ENCODE measurements around the gene ZBTB21.
"Not testable (repeated sequence)": the region's sequence is repeated elsewhere in the genome, so short reads cannot be mapped to it uniquely, and the experiment has no call there.

Gene ZBTB21

DNA sequence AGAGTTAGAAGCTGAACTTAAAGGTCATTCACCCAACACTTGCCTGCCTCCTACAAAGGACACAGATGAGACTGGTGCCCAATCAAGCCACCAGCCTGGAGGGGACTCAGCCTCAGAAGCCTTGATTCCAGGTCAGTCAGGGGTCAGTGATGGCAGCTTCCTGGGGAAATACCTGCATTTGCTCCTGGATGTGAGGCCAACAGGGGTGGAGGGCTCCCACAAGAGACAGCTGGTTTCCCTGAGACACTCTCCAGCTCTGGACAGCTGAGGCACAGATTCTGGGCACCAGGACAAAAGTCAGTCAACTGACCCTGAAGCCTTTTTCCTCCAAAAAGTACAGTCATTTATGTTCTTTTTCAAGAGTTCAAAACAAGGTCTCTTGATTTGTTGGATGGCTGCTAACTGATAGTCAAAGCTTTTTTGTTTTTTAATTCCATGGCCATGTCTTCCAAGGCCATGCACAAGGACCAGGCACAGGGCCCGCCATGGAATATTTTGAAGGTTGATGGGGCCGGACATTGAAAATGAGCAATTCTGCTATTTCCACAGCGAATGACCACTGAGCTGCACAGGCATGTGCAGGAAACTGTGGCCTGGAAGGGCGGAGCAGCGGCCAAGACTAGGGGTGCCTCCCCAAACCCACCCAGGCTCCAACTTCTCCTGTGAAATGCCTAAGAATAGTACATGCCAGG lies 58.1 kb downstream of the ZBTB21 start:
- Histone ChIP-seq H3K36me3 (no peaks in the 10 kb centered on the region), H3K9me3 (no peaks in the 10 kb centered on the region), H3K27me3 (no peaks in the 10 kb centered on the region), H3K4me1 (peaks cover 4% of the 10 kb centered on the region), H3K4me3 (ENCODE audit: low read depth, low read length) (no peak overlapping the region)
- TF ChIP-seq, protein P1, sequence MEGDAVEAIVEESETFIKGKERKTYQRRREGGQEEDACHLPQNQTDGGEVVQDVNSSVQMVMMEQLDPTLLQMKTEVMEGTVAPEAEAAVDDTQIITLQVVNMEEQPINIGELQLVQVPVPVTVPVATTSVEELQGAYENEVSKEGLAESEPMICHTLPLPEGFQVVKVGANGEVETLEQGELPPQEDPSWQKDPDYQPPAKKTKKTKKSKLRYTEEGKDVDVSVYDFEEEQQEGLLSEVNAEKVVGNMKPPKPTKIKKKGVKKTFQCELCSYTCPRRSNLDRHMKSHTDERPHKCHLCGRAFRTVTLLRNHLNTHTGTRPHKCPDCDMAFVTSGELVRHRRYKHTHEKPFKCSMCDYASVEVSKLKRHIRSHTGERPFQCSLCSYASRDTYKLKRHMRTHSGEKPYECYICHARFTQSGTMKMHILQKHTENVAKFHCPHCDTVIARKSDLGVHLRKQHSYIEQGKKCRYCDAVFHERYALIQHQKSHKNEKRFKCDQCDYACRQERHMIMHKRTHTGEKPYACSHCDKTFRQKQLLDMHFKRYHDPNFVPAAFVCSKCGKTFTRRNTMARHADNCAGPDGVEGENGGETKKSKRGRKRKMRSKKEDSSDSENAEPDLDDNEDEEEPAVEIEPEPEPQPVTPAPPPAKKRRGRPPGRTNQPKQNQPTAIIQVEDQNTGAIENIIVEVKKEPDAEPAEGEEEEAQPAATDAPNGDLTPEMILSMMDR (IDR thresholded peaks at IDR 0.05; ENCODE audit: low read depth, low read length) = no peak
- no peak for DNase-seq

DNA sequence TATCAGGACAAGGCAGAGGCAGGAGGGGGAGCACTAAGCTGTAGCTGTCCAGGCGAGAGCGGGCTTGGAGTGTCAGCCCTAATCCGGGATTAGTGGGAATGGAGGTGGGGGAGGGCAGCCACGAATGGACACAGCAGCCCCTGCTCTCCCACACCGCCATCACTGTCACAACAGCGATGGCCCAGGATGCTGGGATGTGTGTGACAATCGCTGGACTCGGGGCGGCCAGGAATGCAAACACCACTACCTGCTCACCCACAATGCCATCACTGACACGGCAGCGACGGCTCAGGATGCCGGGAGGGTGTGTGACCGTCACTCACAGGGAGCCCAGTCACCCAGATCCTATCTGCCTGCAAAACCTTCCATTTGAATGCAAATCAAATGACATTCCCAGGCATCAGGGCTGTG lies 59.2 kb downstream of the ZBTB21 start:
- TF ChIP-seq, protein P1 (IDR thresholded peaks at IDR 0.05; ENCODE audit: low read depth, low read length) = no peak
- Histone ChIP-seq H3K9me3 (no peaks in the 10 kb centered on the region), H3K4me1 (0 out of 2 replicates have a peak, but pooled peaks cover 3% of the 10 kb centered on the region), H3K4me3 (ENCODE audit: low read depth, low read length) (no peak overlapping the region), H3K36me3 (no peaks in the 10 kb centered on the region), H3K27me3 (no peaks in the 10 kb centered on the region)
- no peak for DNase-seq

DNA sequence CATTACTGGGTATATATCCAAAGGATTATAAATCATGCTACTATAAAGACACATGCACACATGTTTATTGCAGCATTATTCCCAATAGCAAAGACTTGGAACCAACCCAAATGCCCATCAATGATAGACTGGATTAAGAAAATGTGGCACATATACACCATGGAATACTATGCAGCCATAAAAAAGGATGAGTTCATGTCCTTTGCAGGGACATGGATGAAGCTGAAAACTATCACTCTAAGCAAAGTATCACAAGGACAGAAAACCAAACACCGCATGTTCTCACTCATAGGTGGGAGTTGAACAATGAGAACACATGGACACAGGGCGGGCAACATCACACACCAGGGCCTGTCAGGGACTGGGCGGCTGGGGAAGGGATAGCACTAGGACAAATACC lies 60.5 kb downstream of the ZBTB21 start:
- DNase-seq; H3K27me3 ChIP-seq; H3K4me3 ChIP-seq (ENCODE audit: low read depth, low read length); H3K4me1 ChIP-seq; H3K36me3 ChIP-seq; H3K9me3 ChIP-seq: not testable (repeated sequence)

DNA sequence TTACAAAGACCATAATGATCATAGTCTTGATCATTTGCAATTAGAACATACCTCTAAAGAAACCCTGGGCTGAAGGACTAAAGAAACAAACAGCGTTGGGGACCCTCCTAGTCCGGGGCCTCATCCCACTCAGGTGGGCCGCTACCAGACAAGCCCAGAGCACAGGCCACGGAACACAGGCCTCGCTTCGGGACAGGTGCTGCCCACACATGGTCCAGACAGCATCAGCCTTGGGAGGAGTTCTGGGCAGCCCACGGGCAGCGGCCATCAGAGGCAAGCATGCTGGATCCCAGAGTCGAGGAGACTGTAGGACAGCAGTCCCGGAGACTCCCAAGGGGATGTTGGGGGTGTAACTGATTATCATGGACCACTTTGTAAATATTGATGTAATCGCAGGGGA lies 61.3 kb downstream of the ZBTB21 start:
- Histone ChIP-seq H3K4me3 (ENCODE audit: low read depth, low read length) (no peak overlapping the region), H3K4me1 (no peaks in the 10 kb centered on the region), H3K27me3 (peaks cover 4% of the 10 kb centered on the region; the same call in 1 of the 2 replicates), H3K36me3 (no peaks in the 10 kb centered on the region), H3K9me3 (no peaks in the 10 kb centered on the region)
- TF ChIP-seq, protein P1 (IDR thresholded peaks at IDR 0.05; ENCODE audit: low read depth, low read length) = no peak
- no peak for DNase-seq

DNA sequence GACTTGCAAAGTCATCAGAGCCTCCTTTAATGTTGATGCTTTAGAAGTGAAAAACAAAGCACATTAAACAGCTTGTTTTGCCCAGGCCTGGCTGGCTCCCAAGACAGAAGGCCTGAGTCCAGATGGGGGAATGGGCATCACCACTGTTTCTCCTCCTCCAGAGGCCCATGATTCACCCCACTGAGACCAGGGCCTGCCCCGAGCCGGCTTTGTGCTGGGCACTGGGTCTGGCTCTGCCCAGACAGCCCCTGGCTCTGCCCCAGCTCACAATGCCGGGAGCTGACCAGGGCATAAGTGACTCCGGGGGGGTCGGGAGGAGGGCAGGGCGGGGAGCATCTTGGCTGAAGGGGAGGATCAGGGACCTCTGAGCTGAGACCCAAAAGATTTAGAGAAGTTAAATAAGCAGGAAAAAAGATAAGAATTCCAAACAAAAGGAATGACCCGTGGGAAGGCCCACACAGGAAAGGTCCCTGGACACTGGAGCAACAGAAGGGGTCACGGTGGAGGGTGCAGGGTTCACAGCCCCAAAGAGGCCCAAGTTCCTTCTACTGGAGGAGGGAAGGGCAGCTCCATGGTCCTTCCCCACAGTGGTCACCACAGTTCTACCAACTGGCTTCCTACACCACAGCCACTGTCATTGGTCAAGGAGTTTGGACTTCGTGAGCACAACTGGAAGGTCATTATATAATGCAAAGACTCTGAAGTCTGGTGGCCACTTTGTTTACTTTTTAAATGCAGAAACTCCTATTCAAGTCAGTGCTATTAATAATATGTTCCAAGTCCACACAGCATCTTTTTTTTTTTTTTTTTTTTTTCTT lies 61.9 kb downstream of the ZBTB21 start:
- TF ChIP-seq, protein P1 (IDR thresholded peaks at IDR 0.05; ENCODE audit: low read depth, low read length) = no peak
- no peak for DNase-seq
- Histone ChIP-seq H3K9me3 (no peaks in the 10 kb centered on the region), H3K36me3 (no peaks in the 10 kb centered on the region), H3K4me3 (ENCODE audit: low read depth, low read length) (no peak overlapping the region), H3K27me3 (peaks cover 4% of the 10 kb centered on the region; the same call in 1 of the 2 replicates), H3K4me1 (no peaks in the 10 kb centered on the region)

DNA sequence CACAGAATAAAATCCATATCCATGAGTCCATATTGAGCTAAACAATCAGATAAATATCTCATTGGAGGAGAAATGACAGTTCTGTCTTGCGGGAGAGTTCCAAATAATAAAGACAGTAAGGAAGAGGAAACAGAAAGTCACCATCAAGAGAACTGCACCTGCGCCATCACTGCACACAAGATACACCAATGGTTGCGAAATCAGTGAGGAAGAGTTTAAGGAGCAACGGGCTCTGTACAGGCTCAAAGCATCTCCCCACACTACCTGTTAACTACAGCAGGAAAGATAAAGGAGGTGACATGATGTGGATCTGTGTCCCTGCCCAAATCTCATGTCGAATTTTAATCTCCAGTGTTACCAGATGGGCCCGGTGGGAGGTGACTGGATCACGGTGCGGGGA lies 64.2 kb downstream of the ZBTB21 start:
- no peaks in the 10 kb centered on the region for H3K4me1 ChIP-seq
- H3K36me3 ChIP-seq = no peaks in the 10 kb centered on the region
- peaks cover 4% of the 10 kb centered on the region; the same call in 1 of the 2 replicates for H3K27me3 ChIP-seq
- H3K9me3 ChIP-seq = no peaks in the 10 kb centered on the region
- H3K4me3 ChIP-seq (ENCODE audit: low read depth, low read length) = no peak overlapping the region
- TF ChIP-seq, protein P1 (IDR thresholded peaks at IDR 0.05; ENCODE audit: low read depth, low read length) = no peak
- DNase-seq = no peak

Measured in BE2C (cell line).